NCI-H1105 treated with DMSO at 0.1 percent for 48 hours (cell line): ENCODE data around the gene NR2C1.
"Not testable (repeated sequence)": the region's sequence is repeated elsewhere in the genome, so short reads cannot be mapped to it uniquely, and the experiment has no call there.

Source experiments
- DNase-seq: peaks from one replicate; lab custom pipeline; 2025; lab: John Stamatoyannopoulos, UW

The NR2C1 gene

DNA sequence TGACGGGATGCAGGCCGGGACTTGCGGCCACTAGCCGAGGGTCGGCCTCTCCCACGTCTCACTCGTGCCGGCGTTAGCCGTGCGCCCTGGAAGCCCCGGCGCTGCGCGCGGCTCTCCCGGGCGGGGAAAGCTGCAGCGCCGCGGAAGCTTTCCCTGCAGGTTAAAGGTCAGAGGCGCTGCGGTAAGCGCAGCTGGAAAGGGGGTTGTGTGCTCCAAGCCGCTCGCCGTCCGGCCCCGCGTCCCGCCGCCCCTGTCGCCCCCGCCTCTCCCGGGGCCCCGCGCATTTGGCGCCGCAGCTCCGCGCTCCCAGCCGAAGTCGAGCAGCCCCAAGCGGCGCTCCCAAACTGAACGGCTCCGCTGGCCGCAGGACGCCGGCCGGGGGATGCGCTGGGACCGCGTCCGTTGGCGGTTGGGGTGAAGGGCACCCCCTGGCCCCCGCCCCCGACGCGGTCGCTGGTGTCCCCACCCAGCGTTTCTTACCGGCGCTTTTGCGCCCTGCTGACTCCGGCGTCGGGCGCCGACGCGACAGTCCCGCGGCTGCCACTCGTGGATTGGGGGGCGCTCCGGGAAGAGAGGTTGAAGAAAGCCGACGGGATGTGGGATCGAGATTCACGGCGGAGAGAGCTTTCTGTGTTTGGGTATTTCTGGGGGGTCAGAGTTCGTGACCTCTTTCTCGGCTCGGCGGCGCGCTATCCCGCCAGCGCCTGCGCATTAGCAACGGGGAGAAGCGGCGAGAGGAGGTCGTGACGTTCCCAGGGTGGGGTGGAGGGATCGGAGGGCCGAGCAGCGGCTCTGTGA, at the start of gene NR2C1:
NR2C1 (minus strand) TSS at position 719 of the 798 bp plus-strand sequence. CDS start 6,234 bp downstream, outside the sequence.
- DNase-seq = peak; percentile 97

DNA sequence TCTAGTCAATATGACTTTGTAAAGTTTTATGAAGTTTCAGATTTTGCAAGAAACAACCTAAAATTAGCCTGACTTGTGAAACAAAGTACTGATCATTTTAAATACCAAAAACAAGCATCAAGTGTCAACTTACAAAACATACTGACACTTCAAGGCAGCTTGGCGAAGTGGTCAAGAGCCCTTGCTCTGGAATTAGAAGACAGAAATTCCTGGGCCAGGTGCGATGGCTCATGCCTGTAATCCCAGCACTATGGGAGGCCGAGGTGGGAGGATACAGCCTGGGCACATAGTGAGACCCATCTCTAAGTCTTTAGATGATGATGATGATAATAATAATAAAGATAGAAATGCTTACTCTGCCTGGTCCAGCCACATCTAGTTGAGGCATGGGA, 45.4 kb upstream of the NR2C1 start:
- no peak for DNase-seq

DNA sequence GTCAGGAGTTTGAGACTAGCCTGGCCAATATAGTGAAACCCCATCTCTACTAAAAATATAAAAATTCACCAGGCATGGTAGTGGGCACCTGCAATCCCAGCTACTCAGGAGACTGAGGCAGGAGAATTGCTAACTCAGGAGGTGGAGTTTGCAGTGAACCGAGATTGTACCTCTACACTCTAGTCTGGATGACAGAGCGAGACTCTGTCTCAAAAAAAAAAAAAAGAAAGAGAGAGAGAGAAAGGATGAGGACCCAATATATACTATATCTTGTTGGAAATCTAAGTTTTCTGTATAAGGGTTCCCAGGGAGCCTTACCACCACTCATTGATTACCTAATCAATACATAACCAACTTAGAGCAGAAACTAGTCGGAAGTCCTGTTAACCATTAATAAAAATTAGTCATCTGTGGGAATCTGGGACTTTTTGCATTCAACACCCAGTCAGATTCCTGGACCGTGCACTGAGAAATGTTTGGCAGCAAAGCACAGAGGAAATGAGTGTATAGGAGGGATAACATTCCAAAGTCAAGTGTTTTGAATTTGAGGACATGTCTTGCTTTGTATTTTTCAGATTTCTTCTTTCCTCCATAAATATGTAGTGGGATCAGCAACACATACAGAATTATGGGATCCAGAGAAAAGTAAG, 44.8 kb upstream of the NR2C1 start:
- DNase-seq = no peak

DNA sequence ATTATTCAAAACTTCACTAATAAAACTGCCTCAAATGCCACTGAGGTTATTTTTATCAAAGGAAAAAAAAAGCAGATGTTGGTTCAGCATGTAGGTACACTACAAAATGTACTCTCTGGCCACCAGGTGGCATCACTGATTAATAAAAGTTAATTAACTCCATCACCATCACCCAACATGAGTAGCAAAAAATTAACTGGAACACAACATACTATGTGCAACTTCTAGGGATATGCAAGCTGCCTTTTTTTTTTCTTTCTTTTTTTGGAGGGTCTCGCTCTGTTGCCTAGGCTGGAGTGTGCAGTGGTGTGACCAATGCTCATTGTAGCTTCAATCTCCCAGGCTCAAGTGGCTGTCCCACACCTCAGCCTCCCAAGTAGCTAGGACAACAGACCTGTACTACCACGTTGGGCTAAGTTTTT, 43.8 kb upstream of the NR2C1 start:
- peak; percentile 79 for DNase-seq

DNA sequence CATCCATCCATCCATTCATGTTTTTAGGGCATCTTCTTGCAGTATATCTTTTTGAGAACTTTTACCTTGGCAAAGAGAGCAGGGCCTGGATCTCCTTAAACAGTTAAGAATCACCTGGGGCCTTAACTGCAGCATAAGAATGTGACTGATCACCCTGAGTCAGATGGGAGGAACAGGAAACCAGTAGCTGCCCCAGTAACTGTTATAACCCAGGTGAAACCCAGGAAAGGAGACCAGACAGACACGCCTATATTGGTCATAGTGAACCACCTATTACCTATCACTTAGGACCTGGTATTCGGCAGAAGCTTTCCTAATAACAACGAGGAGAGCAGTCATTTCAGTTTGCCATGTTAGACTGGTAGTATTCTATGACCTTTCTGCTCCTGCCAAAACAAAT, 43.4 kb upstream of the NR2C1 start:
- DNase-seq = no peak

DNA sequence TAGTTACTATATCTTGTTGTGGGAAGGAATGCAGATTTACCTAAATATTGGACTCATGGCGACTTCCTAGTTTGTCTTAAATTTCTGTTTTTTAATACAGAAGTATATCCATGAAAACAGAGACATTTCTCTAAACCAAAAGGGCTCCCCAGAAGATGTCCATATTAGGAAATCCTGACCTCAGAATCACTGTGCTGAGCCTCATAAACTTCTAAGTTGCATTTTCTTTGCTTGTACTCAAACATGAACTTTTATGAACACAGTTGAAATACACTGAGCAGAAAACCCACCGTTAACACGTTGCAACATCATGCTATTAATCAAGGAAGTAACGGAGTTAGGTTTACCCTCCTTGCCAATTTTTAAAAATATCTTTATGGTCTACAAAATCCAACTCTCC, 42.9 kb upstream of the NR2C1 start:
- DNase-seq = no peak

DNA sequence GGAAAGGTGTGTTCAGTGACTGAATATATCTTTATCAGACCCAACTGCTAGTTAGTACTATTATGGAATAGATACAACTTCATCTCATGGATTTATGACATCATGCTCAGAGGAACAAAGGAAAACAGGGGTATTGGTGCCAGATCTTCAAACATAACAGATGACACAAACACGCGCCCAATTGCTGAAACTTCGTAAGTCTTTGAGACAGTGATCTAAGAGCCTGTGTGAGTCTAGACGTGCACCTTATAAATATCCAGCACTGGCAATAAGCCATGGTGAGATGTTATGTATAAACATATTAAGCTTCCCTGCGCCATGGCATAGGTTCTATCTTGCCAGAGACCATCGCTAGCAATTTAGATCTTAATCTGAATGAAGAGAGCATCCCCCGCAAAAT, 42.2 kb upstream of the NR2C1 start:
- no peak for DNase-seq

DNA sequence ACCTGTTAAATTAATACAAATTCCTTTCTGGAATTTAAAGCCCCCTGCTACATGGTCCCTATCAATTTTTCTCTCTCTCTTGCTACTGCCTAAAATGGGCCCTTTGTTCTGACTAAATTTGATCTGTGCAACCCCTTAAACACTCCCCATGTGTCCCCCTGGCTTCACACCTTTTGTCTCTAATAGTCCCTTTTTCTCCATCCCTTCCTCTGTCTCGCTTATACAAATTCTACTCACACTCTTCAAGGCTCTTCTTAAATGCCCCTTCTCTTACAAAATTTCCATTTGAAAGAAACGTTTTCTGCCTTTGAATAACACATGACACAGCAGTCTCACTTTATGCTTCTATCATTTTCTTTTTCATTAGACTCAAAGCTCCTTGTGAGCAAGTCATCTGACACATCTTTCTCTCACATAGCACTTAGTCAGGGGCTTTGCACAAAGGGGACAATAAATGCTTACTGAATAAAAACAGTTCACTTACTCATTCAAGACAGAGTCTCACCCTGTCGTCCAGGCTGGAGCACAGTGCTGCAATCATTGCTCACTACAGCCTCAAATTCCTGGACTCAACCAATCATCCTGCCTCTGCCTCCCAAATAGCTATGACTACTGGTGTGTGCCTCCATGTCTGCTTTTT, 41.5 kb upstream of the NR2C1 start:
- DNase-seq = no peak

DNA sequence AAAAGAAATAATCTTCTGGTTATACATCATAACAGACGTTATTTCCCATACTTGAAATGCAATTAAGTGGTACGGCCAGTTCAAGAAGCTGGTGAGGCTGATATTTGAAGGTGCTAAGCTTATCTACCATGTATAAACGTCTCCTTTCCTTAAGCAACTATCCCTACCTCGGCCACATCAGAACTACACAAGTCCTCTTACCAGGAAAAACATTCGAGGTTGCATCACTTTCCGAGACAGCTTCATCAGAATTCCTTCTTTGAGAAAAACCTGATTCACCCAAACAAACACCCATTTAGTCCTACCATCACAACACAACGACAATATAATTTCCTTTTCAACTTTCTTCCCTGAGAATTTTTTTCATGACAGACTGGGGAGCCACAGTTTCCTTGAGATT, 33.9 kb upstream of the NR2C1 start:
- DNase-seq = no peak

DNA sequence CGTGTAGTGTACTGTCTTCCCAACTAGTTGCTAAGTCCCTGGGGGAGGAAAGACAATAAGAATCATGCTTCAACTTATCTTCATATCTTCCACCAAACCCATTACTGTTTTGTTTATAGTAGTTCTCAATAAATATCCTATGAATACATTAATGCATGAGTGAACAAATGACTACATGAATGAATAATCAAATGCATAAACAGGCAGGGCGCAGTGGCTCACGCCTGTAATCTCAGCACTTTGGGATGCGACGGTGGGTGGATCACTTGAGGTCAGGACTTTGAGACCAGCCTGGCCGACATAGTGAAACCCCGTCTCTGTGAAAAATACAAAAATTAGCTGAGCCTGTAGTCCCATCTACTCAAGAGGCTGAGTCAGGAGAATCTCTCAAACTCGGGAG, 32.1 kb upstream of the NR2C1 start:
- DNase-seq = no peak

DNA sequence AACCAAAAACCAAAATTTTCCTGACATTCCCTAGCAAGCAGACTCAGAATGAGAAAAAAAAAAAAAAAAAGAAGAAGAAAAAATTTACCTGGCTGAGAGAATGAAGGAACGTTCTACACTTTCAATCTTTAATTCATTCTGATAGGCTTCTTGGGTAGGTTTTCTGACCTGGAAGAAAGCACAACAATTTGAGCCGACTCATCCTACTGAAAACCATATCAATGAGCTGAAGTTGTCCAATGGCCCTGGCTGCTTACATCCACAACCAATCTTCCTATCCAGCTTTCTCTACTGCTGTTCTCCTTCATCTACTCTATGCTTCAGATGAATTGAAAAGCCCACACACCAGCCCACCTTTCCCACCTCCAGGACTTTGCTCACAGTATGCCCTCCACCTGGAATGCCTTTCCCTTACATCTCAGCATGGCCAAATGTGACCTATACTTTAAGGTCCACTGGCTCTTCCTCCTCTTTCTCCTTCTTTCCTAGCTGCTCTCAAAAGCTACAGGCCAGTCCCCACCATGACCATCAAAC, 31.6 kb upstream of the NR2C1 start:
- no peak for DNase-seq

DNA sequence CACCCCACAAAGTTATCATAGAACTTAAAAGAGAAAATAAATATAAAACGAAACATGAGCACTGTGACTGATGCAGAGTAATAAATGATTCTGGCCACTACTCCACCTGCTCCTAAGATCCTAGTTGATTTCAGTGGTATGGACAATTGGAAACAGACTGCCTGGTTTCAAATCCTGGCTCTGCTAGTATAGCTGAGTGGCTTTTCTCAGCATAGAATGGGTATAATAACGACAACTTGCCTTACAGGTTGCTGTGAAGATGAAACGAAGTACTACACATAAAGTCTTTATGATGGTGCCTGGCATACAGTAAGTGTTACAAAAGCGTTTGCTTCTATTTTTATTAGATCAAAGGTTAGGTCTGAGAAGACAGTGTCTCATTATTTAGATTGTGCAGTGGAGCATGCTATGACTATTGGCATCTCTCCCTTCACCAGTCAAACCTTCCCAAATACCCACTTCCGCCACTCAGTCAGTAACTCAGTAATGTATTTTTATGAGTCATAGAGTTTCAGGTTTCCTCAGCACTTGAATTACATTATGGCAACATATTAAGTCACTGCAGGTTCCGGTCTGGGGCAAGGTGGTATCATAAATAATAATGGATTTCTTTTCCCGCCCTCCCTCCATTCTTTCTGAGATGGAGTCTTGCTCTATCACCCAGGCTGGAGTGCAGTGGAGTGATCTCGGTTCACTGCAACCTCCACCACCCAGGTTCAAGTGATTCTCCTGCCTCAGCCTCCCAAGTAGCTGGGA, 29.7 kb upstream of the NR2C1 start:
- peak; percentile 89 for DNase-seq

DNA sequence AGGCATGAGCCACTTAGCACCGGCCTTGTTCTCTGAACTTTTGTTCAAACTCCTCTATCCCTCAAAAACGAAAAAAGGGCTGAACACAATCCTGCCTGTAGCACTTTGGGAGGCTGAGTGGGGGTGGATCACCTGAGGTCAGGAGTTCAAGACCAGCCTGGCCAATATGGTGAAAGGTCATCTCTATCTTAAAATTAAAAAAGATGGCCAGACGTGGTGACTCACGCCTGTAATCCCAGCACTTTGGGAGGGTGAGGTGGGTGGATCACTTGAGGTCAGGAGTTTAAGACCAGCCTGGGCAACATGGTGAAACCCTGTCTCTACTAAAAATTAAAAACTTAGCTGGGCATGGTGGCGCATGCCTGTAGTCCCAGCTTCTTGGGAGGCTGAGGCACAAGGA, 28.5 kb upstream of the NR2C1 start:
- not testable (repeated sequence) for DNase-seq

DNA sequence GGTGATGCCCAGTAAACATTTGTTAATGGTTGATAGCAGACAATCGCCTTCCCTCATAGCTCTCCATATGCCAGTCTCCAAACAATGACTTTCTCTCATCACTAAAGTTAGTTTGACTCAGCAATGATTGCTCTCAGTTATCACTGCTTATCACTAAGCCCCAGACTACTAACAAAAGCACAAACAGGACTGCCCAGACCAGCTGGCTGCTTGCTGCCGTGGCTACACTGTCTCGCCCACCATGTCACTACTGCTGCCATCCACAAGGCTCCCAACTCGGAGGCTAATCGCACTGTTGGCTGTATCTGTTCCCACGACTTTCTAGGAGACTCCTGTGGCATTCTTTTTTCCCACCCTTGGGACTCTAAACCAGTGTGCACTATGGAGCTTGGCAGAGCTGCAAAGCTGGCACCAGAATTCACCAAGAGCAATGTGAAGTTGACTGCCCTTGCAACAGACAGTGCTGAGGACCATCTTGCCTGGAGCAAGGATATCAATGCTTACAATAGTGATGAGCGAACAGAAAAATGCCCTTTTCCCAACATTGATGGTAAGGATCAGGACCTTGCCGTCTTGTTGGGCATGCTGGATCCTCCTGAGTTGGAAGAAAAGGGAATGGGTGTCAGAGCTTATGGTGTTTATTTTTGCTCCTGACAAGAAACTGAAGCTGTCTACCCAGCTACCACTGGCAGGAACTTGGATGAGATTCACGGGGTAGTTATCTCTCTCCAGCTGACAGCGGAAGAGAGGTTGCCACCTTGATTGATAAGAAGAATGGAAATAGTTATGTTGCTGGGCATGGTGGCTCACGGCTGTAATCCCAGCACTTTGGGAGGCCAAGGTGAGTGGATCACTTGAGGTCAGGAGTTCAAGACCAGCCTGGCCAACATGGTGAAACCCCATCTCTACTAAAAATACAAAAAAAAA, 27.1 kb upstream of the NR2C1 start:
- no peak for DNase-seq

DNA sequence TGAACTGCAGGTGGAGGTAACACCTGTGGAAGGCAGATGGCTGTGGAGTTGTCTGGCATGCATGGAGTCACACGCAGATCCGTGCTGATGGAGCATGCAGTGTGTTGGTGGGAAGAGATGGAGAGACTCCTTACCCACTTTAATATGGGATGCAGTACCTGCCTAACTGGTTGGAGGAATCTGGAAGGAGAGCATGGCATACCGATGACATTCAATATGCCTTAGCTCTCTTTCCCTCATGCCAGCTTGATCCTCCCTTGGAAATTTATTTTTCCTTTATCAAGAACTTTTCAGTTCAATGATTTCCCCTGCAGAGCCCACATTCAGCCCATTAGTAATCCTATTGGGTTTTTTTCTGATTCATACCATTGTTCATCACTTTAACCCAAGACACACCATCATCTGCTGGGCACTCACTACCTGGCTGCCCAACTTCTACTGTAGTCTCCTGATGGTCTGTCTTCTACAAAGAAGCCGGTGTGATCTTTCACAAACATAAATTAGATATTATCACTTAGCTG, 25.9 kb upstream of the NR2C1 start:
- no peak for DNase-seq

DNA sequence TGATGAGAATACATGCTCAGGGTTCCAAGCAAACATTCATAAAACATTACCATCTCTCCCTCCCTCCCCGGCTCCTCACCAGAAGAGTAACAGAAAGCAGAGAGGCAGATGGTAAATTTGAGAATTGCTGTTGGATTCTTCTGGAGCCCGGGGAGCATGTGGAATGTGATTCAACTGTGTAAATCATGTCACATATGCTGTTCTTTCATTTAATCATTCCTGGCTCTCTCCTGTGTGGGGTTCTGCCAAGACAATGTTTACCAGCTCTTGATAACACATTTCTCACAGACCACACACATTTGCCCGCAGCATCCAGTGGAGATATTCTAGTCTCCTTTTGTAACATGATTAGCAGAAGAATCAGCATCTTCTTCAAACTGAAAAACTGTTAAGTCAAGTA, 23.4 kb upstream of the NR2C1 start:
- no peak for DNase-seq

DNA sequence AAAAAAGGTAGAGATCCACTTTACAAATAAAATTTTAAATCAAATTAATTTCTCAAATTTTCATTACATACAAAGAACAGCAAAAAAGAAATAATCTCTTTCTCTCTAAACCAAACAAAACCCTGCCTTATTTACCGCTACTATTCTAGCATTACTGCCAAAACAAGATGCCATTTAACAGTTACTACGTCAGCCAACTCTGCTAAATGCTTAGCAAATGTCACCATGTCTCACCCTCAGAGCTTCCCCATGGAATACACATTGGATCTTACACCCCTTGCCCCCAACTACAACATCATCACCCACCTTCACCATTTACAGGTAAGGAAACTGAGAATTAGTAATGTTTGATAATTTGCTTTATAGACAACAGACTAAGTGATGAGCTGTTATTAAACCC, 23.0 kb upstream of the NR2C1 start:
- no peak for DNase-seq

DNA sequence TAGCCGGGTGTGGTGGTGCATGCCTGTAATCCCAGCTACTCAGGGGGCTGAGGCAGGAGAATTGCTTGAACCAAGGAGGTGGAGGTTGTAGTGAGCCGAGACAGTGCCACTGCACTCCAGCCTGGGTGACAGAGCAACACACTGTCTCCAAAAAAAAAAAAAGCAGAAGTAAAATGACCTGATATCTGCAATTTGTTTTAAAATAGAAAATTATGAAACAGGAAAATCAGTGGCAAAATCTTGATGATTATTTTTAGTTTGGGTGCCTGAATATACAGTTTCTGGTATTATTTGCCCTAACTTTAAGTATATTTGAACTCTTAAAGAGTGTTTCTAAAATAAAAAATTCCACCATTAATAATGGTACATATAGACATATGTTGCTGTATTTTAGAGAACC, 22.4 kb upstream of the NR2C1 start:
- DNase-seq = not testable (repeated sequence)

DNA sequence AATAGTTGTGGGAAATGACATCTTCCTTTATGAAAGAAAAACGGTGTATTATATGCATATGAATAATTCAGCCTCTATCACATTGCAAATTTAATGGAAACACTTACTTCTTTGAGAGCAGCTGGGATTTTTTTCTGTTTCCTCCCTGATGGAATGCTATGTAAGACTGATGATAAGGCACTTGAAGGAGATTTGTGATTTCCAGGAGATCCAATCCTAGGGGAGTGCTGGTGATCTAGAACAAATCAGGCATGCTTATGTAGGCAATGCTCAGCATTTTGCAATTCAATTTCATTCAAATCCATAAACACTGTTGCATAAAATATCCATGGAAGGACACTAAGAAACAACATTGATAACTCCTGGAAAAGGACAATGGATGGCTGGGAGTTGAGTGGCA, 16.0 kb upstream of the NR2C1 start:
- no peak for DNase-seq

DNA sequence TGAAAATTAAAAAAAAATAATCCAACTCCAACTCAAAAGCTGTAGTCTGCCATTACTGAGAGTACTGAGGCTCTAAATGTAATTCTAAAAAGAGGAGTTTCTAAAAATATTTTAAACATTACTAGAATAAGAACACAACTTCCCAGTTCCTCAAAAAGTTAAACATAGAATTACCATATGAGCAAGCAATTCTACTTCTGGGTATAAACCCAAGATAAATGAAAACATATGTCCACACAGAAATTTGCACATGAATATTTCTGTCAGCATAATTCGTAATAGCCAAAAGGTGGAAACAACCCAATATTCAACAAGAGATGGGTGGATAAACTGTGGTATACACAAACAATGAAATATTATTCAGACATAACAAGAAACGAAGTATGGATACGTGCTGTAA, 15.0 kb upstream of the NR2C1 start:
- DNase-seq = no peak

DNA sequence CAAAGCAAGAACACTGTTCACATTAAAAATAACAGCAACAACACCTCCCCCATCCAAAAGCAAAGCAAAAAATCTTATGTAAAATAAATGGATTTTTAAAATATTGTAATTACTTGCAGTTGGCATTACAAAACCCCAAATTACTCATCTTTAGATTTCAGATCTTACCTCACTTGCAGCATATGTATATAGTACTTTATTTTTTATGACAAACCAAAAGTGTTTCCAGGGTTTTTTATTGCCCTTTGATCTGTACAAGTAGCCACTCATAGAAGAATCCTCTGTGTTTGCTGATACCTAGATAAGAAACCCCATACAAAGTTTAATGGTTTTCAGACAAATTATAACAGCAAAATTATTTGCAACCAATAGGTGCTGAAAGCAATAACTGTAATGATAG, 12.2 kb upstream of the NR2C1 start:
- no peak for DNase-seq
